Pancreas (tissue), 10 donors: ENCODE data around the gene PIAS4. TPM values are rescaled to one million over a fixed set of nuclear protein-coding genes. Genes with fewer than 3 reads are reported as not detected.

ENCODE experiments used
- ATAC-seq, 4 donors: fragments of 200-7000 bp; cut with Tn5 transposase; one replicate each; pipeline versions ENCODE4 v1.8.0 to v1.9.1; 2020; ENCODE audit warnings: mild to moderate bottlenecking in 4 of 4, moderate library complexity in 4 of 4
- DNase-seq, 6 donors: peaks; one replicate each; pipeline ENCODE4 v3.0.0-alpha.2; 2020
- FAIRE-seq: peaks from 2 replicates; lab custom pipeline; 2012; peaks lifted over from hg19 to GRCh38; lab: Jason Lieb, UNC
- H3K27ac ChIP-seq, 4 donors: fragments of 200-600 bp; sonication (generic); 1 replicate in 3 of 4; 2 replicates in 1 of 4; pipeline versions ENCODE4 v1.5.0 to v1.8.0; 2020
- H3K27me3 ChIP-seq, 4 donors: fragments of 200-600 bp; one replicate each; pipeline ENCODE4 v1.8.0; 2021
- H3K36me3 ChIP-seq, 3 donors: fragments of 200-600 bp; sonication (generic) in 1 of 3; one replicate each; pipeline versions ENCODE4 v1.5.0 to v1.8.0; 2020 to 2021
- H3K4me1 ChIP-seq, 3 donors: fragments of 200-600 bp; one replicate each; pipeline ENCODE4 v1.8.0; 2021
- H3K4me3 ChIP-seq, 4 donors: fragments of 200-600 bp; sonication (generic) in 2 of 4; one replicate each; pipeline versions ENCODE4 v1.5.0 to v1.8.0; 2020 to 2021
- H3K9me3 ChIP-seq, 4 donors: fragments of 200-600 bp; one replicate each; pipeline ENCODE4 v1.8.0; 2021
- WGBS, 2 donors: extraction: QIAGEN DNeasy Blood & Tissue Kit; methylation state at CpG; one replicate each; pipeline ENCODE4 v1.1.7; 2013; 5-methylcytosine and 5-hydroxymethylcytosine counted together
- intact Hi-C, 3 donors: fragments of 100-400 bp; cut with DNase I; formaldehyde crosslinking; loops; one replicate each; pipeline versions ENCODE4 v1.11.1 to v1.14.2; 2022
- polyA plus RNA-seq, 2 donors: library from polyadenylated mRNA; stranded (reverse); fragments of 200-250 nt; gene quantifications; one replicate each; pipeline ENCODE4 v1.2.3, GENCODE V29; 2013
- total RNA-seq, 6 donors: library from RNA; stranded (reverse); fragmentation: NEBNext Ultra II Directional in 4 of 6; extraction: Animal tissue kit (Norgen Biotek cat#: 25700) in 4 of 6; gene quantifications; one replicate each; pipeline versions ENCODE4 v1.2.1 to v1.2.4, GENCODE V29; 2021 to 2023
- TF ChIP-seq, protein P1 (sequence below), 4 donors: fragments of 200-600 bp; sonication (generic) in 3 of 4; IDR thresholded peaks; one replicate each; pipeline versions ENCODE4 v1.5.0 to v1.8.0; 2021; ENCODE audit warnings: antibody characterized with exemption in 4 of 4
- donor health status: healthy with polysubstance abuse.
- donor health status: DM: no; HTN: no; CAD: no; lungs with moderate emphysema.
- donor health status: DM: no; HTN: no; CAD: no.
- donor health status: control.
- donor health status: control.
- donor health status: Bipolar disorder and iron deficiency.
- donor health status: DM: yes; HTN: yes; CAD: no.
- donor health status: DM: no; HTN: no; CAD: no.
- donor health status: DM: no; HTN: no; CAD: no.
- donor health status: DM: yes; HTN: yes; CAD: no.

Gene PIAS4
- total and polyA plus RNA-seq, 8 donors, result 12.8 to 25.3 (median 15.4) TPM

GRCh38 chr19:4045597-4046361 lies 38.2 kb downstream of the PIAS4 start:
- no peaks in the 10 kb centered on the region for H3K27me3 ChIP-seq
- no peak for ATAC-seq
- TF ChIP-seq, protein P1, sequence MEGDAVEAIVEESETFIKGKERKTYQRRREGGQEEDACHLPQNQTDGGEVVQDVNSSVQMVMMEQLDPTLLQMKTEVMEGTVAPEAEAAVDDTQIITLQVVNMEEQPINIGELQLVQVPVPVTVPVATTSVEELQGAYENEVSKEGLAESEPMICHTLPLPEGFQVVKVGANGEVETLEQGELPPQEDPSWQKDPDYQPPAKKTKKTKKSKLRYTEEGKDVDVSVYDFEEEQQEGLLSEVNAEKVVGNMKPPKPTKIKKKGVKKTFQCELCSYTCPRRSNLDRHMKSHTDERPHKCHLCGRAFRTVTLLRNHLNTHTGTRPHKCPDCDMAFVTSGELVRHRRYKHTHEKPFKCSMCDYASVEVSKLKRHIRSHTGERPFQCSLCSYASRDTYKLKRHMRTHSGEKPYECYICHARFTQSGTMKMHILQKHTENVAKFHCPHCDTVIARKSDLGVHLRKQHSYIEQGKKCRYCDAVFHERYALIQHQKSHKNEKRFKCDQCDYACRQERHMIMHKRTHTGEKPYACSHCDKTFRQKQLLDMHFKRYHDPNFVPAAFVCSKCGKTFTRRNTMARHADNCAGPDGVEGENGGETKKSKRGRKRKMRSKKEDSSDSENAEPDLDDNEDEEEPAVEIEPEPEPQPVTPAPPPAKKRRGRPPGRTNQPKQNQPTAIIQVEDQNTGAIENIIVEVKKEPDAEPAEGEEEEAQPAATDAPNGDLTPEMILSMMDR (IDR thresholded peaks at IDR 0.05), result no peak
- no peak overlapping the region for H3K4me3 ChIP-seq
- FAIRE-seq, result no peak
- no peaks in the 10 kb centered on the region for H3K36me3 ChIP-seq
- WGBS, 2 donors, result 91 to 92% methylated on average over 32 of the region's 32 CpGs
- no peaks in the 10 kb centered on the region for H3K9me3 ChIP-seq
- peaks cover 10 to 14% (median 12%) of the 10 kb centered on the region in 3 donors for H3K4me1 ChIP-seq
- no peak overlapping the region for H3K27ac ChIP-seq
- intact Hi-C loops, result no loop called here
- DNase-seq, result no peak

GRCh38 chr19:4046362-4046691 lies 38.8 kb downstream of the PIAS4 start:
- WGBS, 2 donors, result 81% methylated on average over 7 of the region's 7 CpGs
- intact Hi-C loops, result no loop called here
- no peak overlapping the region for H3K27ac ChIP-seq
- peaks cover 10 to 14% (median 12%) of the 10 kb centered on the region in 3 donors for H3K4me1 ChIP-seq
- H3K9me3 ChIP-seq, result no peaks in the 10 kb centered on the region
- no peaks in the 10 kb centered on the region for H3K36me3 ChIP-seq
- ATAC-seq (no peak), FAIRE-seq (no peak), DNase-seq (no peak)
- TF ChIP-seq, protein P1 (IDR thresholded peaks at IDR 0.05), result no peak
- H3K4me3 ChIP-seq, result no peak overlapping the region
- no peaks in the 10 kb centered on the region for H3K27me3 ChIP-seq

DNA sequence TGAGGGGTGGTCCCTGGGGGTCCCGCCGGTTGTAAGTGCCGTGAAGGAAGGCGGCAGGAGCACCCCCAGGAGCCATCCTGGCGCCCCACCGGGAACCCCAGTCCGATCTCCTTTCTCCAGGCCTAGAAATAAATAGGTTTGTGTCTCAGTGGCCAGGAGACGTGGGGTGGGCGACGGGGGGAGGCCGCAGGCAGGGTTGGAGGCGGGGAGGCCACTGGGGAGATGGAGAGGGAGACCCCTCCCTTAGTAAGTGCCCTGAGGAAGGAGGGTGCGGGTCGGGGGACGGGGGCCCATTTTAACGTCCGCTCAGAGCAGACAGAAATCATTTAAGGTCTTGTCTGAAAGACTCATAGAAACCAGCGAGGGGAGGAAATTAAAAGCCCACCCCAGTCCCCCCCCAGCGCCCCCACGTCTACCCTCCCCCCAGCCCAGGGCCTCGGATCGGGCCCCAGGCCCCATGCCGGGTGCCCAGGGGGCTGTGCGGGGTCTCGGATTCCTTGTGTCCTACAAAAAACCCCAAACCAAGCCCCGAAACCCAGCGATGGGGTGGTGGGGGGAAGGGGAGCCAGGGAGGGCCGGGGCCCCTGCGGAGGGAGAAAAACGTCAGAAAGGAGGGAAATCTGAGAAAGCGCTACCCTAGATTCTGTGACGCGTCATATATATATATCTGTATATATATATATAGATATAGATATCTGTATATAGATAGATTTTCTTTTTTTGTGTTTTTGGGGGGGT lies 39.6 kb downstream of the PIAS4 start:
- no peak for FAIRE-seq
- Histone ChIP-seq H3K9me3 (no peaks in the 10 kb centered on the region), H3K36me3 (no peaks in the 10 kb centered on the region), H3K4me3 (no peak overlapping the region), H3K27me3 (no peaks in the 10 kb centered on the region), H3K4me1 (peaks cover 9 to 13% (median 12%) of the 10 kb centered on the region in 3 donors), H3K27ac (no peak overlapping the region)
- no peak for DNase-seq
- intact Hi-C loops, result no loop called here
- TF ChIP-seq, protein P1 (IDR thresholded peaks at IDR 0.05), result no peak
- 88 to 93% methylated on average over 33 of the region's 33 CpGs for WGBS, 2 donors
- no peak for ATAC-seq

DNA sequence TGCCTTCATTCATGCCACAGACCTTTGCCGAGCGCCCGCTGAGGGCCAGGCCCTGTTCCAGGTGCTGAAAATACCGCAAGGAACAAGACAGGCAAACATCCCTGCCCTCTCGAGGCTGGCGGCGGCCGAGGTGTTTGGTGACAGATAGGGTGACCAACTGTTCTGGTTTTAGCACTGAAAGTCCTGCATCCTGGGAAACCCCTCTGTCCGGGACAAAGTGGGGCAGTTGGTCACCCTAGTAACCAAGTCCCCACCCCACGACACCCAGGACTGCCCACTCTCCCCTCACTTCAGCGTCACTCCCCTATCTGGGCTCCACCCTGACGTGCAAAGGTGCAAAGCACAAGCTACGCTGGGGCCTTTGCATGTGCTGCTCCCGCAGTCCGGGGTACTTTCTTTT lies 41.9 kb downstream of the PIAS4 start:
- Histone ChIP-seq H3K9me3 (no peaks in the 10 kb centered on the region), H3K4me3 (no peak overlapping the region), H3K36me3 (peaks cover 0 to 17% (median 8%) of the 10 kb centered on the region in 3 donors), H3K27me3 (no peaks in the 10 kb centered on the region), H3K27ac (no peak overlapping the region), H3K4me1 (peaks cover 0 to 6% (median 0%) of the 10 kb centered on the region in 3 donors)
- WGBS, 2 donors, result 60 to 61% methylated on average over 15 of the region's 15 CpGs
- DNase-seq, result peak in 3 of 6 donors; percentile 15 to 68 (median 35)
- TF ChIP-seq, protein P1 (IDR thresholded peaks at IDR 0.05), result no peak
- intact Hi-C loops, result no loop called here
- FAIRE-seq, result no peak
- ATAC-seq, result peak in 1 of 4 donors; percentile 9
